GM19043 (cell line): ENCODE results near the gene LHFPL3.
"Not testable (repeated sequence)": the region's sequence is repeated elsewhere in the genome, so short reads cannot be mapped to it uniquely, and the experiment has no call there.

Experiments used
- ATAC-seq: cut with Tn5 transposase; IDR thresholded peaks from one replicate; pipeline ENCODE4 v1.9.1; 2021; ENCODE audit warnings: low read depth; ENCODE audit not compliant: unreplicated experiment

The LHFPL3 gene

GRCh38 chr7:104563350-104563901 is 235.0 kb downstream of the LHFPL3 start:
- ATAC-seq, result not testable (repeated sequence)

- ATAC-seq, result no peak
These were observed 241.3 kb downstream of the LHFPL3 start for GRCh38 chr7:104569751-104570150.

- ATAC-seq, result no peak
These were observed 244.2 kb downstream of the LHFPL3 start for GRCh38 chr7:104572554-104572953.

GRCh38 chr7:104584620-104585019 is 256.2 kb downstream of the LHFPL3 start:
- ATAC-seq, result no peak

GRCh38 chr7:104595591-104595990 is 267.2 kb downstream of the LHFPL3 start:
- not testable (repeated sequence) for ATAC-seq

- ATAC-seq, result no peak
These were observed 275.6 kb downstream of the LHFPL3 start for GRCh38 chr7:104603957-104604356.

- ATAC-seq, result no peak
These were observed 276.3 kb downstream of the LHFPL3 start for GRCh38 chr7:104604706-104605105.

GRCh38 chr7:104621321-104621720 is 292.9 kb downstream of the LHFPL3 start:
- no peak for ATAC-seq

- no peak for ATAC-seq
These were observed 297.6 kb downstream of the LHFPL3 start for GRCh38 chr7:104625956-104626355.

- ATAC-seq, result no peak
These were observed 299.1 kb downstream of the LHFPL3 start for GRCh38 chr7:104627516-104627915.

- ATAC-seq, result no peak
These were observed 299.6 kb downstream of the LHFPL3 start for GRCh38 chr7:104628017-104628416.

GRCh38 chr7:104629408-104629807 is 301.0 kb downstream of the LHFPL3 start:
- no peak for ATAC-seq

GRCh38 chr7:104640506-104640905 is 312.1 kb downstream of the LHFPL3 start:
- no peak for ATAC-seq

GRCh38 chr7:104642560-104642959 is 314.2 kb downstream of the LHFPL3 start:
- ATAC-seq, result no peak

- ATAC-seq, result no peak
These were observed 315.3 kb downstream of the LHFPL3 start for GRCh38 chr7:104643587-104644217.

- ATAC-seq, result no peak
These were observed 322.7 kb downstream of the LHFPL3 start for GRCh38 chr7:104650991-104651640.

GRCh38 chr7:104652434-104652833 is 324.0 kb downstream of the LHFPL3 start:
- ATAC-seq, result no peak

GRCh38 chr7:104652865-104653264 is 324.5 kb downstream of the LHFPL3 start:
- ATAC-seq, result no peak

- no peak for ATAC-seq
These were observed 325.5 kb downstream of the LHFPL3 start for GRCh38 chr7:104653825-104654401.

- ATAC-seq, result no peak
These were observed 327.2 kb downstream of the LHFPL3 start for GRCh38 chr7:104655592-104655991.

- no peak for ATAC-seq
These were observed 328.1 kb downstream of the LHFPL3 start for GRCh38 chr7:104656467-104656866.

GRCh38 chr7:104657134-104657533 is 328.7 kb downstream of the LHFPL3 start:
- no peak for ATAC-seq
